ENCODE data around the gene BTBD6.

BTBD6 gene

GRCh38 chr14:105247026-105247425 lies 1.3 kb upstream of the BTBD6 start:
- TF ChIP-seq CSRNP3 (CRISPR knock-in tag; IDR thresholded peaks at IDR 0.05) (no peak), GLIS3 (CRISPR knock-in tag; IDR thresholded peaks at IDR 0.05) (no peak), PATZ1 (CRISPR knock-in tag; IDR thresholded peaks at IDR 0.05; ENCODE audit: borderline replicate concordance) (no peak), PPARA (CRISPR knock-in tag; IDR thresholded peaks at IDR 0.05; ENCODE audit: borderline replicate concordance) (no peak), ZNF8 (CRISPR knock-in tag; IDR thresholded peaks at IDR 0.05) (no peak), TSHZ2 (CRISPR knock-in tag; IDR thresholded peaks at IDR 0.05) (no peak), ARNTL (CRISPR knock-in tag; IDR thresholded peaks at IDR 0.05; ENCODE audit: borderline replicate concordance, low read depth) (no peak), ZC3H10 (CRISPR knock-in tag; IDR thresholded peaks at IDR 0.05) (no peak), RARB (CRISPR knock-in tag; IDR thresholded peaks at IDR 0.05) (no peak), BACH2 (CRISPR knock-in tag; IDR thresholded peaks at IDR 0.05; ENCODE audit: borderline replicate concordance) (no peak), OSR1 (CRISPR knock-in tag; IDR thresholded peaks at IDR 0.05) (no peak), ZNF70 (CRISPR knock-in tag; IDR thresholded peaks at IDR 0.05) (no peak), ESRRG (CRISPR knock-in tag; IDR thresholded peaks at IDR 0.05) (no peak), TOX (CRISPR knock-in tag; IDR thresholded peaks at IDR 0.05; ENCODE audit: borderline replicate concordance) (no peak), POU6F1 (CRISPR knock-in tag; IDR thresholded peaks at IDR 0.05; ENCODE audit: borderline replicate concordance, low read depth) (no peak), CREB5 (CRISPR knock-in tag; IDR thresholded peaks at IDR 0.05; ENCODE audit: low read depth) (no peak)
- no peak for ATAC-seq

- peak; percentile 41; the same call in 2 of the 3 replicates for ATAC-seq
- TF ChIP-seq ZFP30 (CRISPR knock-in tag; IDR thresholded peaks at IDR 0.05) (no peak), ESRRG (CRISPR knock-in tag; IDR thresholded peaks at IDR 0.05) (no peak), CREB5 (CRISPR knock-in tag; IDR thresholded peaks at IDR 0.05; ENCODE audit: low read depth) (no peak)
Observed at GRCh38 chr14:105247715-105248367, 492 bp upstream of the BTBD6 start.

GRCh38 chr14:105249182-105250007 lies 1.1 kb downstream of the BTBD6 start:
- no peak for ATAC-seq
- no peak for TF ChIP-seq ZNF565 (CRISPR knock-in tag; conservative IDR thresholded peaks at IDR 0.05; ENCODE audit: low read depth)
- no peak for TF ChIP-seq BACH2 (CRISPR knock-in tag; IDR thresholded peaks at IDR 0.05; ENCODE audit: borderline replicate concordance)
- TF ChIP-seq CREB5 (CRISPR knock-in tag; IDR thresholded peaks at IDR 0.05; ENCODE audit: low read depth), result no peak
- no peak for TF ChIP-seq ZNF8 (CRISPR knock-in tag; IDR thresholded peaks at IDR 0.05)
- no peak for TF ChIP-seq CSRNP3 (CRISPR knock-in tag; IDR thresholded peaks at IDR 0.05)
- no peak for TF ChIP-seq ZNF70 (CRISPR knock-in tag; IDR thresholded peaks at IDR 0.05)
- no peak for TF ChIP-seq ARNTL (CRISPR knock-in tag; IDR thresholded peaks at IDR 0.05; ENCODE audit: borderline replicate concordance, low read depth)
- TF ChIP-seq OSR1 (CRISPR knock-in tag; IDR thresholded peaks at IDR 0.05), result no peak
